ENCODE results near the gene BACH2.

DNA sequence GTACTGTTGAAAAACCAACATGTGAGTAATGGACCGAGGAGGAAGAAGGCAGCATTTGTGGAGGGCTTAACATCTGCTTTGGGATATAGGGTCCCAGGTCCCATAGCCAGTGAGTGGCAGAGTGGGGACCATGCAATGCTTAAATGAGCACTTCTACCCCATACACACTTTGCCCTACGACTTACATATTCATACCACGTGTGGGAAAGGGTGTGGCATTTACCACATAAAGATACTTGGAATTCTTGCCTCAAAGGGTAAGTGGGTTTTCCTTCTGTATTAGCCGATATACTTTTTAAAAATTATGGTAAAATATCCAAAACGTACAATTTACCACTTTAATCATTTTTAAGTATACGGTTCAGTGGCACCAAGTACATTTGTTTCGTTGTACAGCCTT, 199.3 kb downstream of the BACH2 start:
- TF ChIP-seq, protein P1, sequence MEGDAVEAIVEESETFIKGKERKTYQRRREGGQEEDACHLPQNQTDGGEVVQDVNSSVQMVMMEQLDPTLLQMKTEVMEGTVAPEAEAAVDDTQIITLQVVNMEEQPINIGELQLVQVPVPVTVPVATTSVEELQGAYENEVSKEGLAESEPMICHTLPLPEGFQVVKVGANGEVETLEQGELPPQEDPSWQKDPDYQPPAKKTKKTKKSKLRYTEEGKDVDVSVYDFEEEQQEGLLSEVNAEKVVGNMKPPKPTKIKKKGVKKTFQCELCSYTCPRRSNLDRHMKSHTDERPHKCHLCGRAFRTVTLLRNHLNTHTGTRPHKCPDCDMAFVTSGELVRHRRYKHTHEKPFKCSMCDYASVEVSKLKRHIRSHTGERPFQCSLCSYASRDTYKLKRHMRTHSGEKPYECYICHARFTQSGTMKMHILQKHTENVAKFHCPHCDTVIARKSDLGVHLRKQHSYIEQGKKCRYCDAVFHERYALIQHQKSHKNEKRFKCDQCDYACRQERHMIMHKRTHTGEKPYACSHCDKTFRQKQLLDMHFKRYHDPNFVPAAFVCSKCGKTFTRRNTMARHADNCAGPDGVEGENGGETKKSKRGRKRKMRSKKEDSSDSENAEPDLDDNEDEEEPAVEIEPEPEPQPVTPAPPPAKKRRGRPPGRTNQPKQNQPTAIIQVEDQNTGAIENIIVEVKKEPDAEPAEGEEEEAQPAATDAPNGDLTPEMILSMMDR (IDR thresholded peaks at IDR 0.05) = no peak
- TF ChIP-seq POLR2AphosphoS5 (IDR thresholded peaks at IDR 0.05) (no peak), POLR2A (IDR thresholded peaks at IDR 0.05) (no peak)
